CD4-positive, alpha-beta T cell treated with Interleukin-2 at 100 ng/mL for 4 hours (primary cell): ENCODE data around the gene COL18A1.
A peak's percentile ranks its signal among the peaks of the same experiment; 100 is the strongest.
"Not testable (repeated sequence)": the region's sequence is repeated elsewhere in the genome, so short reads cannot be mapped to it uniquely, and the experiment has no call there.

Experiments
- DNase-seq: peaks from one replicate; pipeline ENCODE4 v3.0.0-alpha.2; 2020; ENCODE audit warnings: low spot score

Gene COL18A1

DNA sequence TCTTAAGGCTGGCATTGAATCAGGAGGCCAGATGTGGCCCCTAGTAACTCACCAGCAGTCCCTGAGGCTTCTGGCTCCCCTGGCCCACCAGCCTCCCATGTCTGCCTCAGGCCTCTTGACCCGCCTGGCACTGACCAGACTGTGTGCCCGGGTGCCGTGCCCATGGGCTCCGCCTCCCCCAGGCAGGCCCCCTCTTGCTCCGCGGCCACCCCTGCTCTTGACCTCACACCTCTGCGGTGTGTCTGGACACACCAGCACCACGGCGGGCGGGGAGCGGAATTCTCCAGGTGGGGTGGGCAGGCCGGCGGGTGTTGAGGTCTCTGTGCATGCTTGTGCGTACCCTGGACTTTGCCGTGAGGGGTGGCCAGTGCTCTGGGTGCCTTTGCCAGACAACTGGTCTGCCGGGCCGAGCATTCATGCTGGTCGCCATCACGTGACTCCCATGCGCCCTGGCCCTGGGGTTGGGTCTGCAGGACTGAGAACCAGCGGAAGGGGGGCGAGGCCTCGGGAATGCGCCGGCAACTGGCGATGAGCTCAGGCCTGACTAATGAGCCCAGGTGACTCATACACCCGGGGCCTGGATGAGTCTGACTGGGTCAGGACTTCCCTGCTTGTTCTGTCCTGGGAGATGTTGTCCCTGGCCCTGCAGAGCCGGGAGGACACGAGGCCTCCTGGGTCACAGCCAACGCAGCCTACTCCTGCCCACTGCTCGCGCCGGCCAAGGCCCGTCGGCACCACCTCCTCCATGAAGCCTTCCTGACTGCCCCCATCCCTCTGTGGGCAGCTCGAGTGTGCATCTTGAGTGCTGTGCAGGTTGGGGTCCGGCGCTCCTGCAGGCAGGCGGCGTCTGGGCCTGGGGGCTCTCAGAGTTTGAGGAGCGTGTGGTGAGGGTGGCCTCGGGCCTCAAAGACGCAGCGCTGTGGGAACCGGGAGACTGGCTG is 22.6 kb downstream of the COL18A1 start:
- no peak for DNase-seq

DNA sequence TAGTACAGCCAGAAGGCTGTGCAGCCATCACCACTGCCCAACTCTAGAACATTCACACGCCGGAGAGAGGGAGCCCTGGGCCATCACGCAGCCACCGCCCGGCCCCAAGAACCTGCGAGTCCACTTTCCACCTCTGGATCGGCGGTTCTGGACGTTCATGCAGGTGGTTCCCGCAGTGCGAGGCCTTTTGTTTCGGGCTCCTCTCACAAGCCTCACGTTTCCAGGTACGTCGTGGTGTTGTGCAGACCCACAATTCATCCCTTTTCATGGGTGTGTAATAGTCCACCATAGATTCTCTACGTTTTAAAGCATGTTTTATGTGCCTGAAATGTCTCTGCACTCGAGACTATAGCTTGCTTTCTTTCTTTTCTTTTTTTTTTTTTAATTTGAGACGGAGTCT is 23.6 kb downstream of the COL18A1 start:
- no peak for DNase-seq

DNA sequence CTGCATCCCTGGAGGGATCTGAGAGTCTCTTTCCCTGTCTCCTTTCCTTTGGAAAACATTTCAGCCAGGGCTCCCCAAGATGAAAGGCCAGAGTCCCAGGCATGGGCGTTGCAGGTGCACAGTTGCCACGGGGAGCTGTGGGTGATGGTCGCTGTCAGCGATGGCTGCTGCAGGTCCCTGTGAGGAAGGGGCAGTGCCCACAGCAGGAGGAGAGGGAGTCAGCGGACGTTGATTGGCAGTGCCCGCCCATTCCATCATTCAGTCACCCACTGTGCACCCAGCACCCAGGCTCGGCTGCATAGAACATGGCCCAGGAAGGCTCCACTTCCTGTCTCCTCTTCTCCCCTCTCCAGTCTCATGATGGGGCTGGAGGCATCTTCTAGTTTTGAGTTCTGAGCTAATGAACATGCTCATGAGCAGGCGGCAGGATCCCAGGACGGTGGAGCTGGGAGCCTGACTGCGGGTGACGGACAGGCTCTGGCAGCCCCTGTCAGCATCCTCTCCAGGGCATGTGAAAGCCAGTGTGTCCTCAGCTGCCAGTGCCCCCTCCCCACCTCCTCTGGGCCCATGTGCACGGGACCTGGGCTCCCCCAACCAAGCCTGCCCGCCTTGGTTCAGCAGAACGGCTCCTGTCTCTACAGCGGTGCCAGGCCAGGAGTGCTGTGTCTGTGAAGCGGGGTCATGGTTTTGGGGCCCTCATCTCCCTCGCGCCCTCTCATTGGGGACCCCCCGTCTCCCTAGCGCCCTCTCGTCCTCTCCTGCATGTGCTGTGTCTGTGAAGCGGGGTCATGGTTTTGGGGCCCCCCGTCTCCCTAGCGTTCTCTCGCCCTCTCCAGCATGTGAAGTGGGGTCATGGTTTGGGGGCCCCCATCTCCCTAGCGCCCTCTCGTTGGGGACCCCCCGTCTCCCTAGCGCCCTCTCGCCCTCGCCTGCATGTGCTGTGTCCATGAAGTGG is 24.5 kb downstream of the COL18A1 start:
- DNase-seq: no peak

DNA sequence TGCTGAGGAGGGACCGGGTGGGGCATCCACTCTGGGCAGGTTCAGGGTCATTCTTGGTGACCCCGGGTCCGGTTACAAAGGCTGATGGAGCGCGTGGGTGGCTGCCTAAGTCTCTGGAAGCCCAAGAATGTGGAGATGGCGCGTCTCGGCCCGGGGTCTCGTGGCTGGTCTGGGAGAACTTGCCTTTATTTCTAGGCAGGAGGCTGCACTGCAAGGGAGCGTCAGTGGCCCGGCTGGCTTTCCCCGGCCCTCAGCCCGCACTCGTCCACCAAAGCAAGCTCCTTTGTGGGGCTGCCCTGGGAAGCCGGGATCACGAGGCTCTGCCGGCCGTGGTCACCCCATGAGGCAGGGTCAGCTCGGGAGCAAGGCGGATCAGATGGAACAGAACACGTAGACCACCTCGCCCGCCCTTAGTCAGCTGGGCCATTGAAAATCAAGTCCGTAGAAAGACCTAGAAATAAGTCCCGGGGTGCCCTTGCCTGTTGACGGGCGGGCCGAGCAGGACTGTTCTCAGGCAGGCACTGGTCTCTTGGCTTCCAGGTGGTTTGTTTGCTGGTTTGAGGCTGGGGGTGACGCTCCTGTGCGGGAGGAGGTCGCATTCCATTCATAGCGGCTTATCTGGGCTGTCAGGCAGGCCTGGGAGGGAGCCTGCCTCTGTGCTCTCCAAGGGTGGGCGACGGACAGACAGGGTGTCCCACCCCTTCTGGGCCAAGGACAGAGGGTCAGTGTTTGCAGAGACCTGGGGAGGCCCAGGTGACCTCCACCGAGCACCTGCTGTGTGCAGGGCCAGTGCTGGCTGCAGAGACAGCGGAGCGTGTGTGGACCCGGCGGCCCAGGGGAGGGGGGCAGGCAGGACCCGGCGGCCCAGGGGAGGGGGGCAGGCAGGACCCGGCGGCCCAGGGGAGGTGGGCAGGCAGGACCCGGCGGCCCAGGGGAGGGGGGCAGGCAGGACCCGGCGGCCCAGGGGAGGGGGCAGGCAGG is 25.8 kb downstream of the COL18A1 start:
- DNase-seq: no peak

DNA sequence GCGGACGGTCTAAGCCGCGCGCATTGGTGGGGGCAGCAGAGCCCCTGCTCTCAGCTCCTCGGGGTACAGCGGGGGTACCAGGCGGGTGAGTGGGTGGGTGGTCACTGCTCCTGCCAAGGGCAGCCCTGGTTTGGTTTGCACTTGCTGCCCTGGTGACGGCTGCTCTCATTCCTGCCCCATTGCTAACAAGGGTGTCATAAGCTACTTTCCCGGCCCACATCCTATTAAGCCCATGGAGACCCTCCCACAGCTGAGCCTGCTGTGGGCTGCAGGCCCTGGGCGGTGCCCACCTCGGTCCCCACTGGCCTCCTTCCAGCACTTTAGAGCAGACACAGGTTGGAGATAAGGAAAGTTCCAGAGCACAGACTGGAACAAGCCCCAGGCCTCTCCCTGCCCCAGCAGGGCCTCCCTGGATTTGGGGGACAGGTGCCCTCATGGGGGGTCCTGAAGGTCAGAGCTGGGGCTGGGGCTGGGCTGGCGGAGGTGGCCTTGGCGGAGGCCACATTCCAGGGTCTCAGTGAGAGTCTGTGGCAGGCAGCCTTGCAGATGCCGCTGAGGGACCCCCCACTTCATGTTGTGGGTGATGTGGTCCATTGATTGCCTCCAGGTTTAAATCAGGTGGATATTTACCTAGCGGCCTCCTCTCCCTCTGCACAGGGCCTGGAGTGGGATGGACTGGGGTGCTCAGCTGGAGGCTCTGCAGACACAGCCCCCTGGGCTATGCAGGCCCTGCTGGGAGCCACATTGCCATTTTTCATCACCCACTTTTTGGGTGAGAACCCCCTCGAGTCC is 27.0 kb downstream of the COL18A1 start:
- DNase-seq: no peak

DNA sequence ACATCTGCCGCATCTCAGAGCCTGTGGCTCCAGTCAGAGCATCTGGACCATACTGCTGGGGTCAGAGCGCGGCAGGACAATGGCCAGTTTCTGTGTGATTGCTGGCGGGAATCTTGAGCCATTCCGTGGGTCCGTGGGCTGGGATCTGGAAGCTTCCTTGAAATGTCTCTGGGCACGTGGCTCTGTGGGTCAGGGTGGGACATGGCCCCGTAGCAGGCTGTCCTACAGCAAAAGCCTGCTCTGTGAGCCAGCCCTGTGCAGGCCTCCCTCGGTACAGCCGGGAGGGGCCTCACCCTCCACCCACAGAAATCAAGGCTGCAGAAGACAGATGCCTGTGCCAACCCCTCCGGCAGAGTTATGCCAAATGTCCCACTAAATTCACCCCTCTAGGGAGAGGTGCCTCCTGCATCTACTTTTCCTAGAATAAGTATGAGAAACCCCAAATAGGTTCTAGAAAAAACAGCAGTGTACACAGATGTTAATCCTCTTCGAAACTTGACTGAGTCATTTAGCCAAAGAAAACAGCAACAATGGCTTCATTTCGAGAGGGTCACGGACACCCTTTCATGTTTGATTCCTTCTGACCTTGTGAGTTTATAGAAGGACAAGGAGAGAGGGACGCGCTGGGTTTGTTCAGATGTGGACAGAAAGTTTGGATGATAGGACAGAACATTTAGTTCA is 27.8 kb downstream of the COL18A1 start:
- no peak for DNase-seq

DNA sequence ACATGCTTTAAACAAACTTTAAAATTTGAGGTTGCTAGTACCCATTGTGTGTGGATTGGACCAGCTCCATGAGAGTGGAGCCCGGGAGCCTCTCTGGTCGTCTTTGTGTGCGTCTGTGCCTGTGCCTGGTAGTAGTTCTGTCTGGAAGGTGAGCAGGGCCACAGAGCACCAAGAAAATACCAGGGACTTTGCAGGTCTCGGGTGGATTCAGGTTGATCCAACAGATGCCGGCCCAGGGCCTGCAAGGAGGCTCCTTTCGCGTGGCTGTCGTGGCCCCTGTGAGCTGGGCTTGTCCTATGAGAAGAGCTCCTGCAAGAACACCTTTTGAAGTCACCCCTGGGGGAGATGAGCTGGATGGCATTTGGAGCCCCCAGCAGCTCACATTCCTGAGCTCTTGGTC is 28.3 kb downstream of the COL18A1 start:
- DNase-seq: no peak

DNA sequence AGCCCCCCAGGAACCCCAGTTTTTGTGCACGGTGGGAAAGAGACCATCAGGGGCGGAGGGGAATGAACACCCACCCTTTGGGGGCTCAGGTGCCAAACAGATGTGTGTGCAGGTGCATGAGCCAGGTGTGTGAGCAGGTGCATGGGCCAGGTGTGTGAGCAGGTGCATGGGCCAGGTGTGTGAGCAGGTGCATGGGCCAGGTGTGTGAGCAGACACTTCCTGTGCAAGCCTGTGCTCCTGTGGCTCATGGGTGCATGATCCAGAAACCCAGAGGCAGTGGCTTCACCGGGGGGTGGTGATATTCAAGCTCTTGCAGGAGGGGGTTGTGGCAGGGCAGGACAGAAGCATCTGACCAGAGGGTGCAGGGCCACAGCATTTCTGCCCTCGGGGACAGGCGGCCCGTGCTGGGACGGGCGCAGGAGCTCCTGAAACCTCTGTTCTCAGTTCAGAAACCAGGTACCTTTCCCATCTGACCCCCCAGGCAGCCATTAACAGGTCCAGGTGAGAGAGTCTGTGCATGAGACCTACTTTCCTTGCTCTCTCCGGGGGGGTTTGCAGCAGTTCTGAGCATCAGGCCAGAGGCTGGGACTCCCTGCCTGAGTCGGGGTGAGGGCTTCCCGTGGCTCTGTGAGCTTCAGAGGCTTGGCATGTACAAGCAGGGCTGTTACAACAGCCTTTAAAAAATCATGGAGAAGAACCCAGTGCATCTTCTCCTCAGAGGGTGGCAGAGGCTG is 29.1 kb downstream of the COL18A1 start:
- DNase-seq: no peak

DNA sequence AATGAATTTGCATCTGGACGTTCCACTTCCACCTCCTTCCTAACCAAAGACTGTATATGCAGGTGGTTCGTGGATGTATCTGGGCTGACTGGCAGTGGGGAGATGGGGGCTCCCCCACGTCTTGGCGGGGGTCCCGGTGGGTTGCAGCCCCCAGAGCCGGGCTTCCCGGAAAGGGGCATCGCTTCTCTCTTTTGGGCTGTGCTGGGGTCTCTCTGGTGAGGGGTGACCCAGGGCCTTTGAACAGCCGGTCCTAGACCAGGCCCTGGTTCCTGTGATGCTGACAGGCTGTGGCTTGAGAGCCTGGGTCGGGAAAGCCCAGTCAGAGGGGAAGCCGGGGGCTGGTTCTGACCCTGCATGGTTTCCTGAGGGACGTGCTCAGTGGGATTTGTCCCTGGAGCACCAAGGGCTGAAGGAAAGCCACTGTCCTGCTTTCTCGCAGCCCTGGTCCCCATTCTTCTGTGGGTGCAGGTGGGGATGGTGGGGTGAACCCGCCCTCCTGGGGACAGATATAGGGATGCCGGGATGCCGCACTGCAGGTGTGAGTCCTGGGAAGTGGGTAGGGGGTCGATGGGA is 29.8 kb downstream of the COL18A1 start:
- no peak for DNase-seq

DNA sequence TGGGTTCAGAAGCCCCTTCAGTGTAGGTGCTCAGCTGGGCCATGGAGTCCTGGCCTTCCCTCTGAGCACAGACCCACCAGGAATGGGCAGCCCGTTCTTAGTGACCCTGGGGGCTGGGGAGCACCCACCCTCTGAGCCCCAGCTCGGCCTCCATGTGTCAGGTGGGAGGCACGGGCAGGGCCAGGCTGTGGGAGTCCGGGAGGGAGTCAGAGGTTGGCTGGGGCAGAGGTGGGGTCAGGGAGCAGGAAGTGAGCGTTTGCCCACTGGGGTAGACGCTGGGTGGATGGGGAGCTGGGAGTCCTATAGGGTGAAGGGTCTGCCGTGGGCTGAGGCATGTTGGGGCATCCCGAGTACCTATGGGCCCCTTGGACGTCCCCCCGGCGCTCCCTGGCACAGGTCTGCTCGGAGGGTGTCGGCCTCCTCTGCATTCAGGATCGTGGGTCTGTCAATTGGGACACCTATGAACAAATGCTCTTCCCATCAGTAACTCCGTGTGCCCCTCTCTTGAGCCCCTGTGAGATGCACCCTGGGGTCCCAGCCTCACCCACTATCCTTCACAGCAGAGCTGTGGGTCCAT is 30.5 kb downstream of the COL18A1 start:
- DNase-seq: no peak

DNA sequence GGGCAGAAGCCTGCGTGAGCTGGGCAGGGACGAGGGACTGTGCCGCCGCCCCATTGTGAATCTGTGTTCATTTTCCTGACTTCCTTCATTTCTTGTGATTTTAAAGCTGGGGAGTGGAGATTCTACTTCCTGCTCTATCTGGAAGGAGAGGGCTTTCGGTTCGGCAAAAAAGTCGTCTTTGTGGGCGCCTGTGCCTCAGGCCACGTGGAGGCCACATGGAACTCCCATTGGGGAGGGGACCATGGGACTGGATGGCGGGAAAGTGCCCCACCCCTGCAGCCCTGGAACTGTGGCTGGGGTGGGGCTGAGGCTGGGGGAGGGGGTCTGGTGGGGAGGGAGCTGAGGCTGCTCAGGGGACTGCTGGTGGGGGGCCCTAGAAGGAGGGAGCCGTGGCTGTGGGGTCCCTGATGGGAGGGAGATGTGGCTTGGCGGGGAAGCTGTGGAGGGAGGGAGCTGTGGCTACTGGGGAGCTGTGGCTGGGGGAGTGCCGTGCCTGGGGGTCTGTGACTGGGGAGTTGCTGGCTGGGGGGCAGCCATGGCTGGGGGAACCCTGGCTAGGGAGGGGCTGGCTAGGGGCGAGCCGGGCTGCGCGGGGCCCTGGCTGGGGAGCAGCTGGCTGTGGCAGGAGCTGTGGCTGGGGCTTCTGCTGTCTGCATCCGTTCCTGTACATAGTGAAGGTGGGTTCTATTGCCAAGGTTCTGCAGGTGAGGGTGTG is 31.5 kb downstream of the COL18A1 start:
- no peak for DNase-seq

DNA sequence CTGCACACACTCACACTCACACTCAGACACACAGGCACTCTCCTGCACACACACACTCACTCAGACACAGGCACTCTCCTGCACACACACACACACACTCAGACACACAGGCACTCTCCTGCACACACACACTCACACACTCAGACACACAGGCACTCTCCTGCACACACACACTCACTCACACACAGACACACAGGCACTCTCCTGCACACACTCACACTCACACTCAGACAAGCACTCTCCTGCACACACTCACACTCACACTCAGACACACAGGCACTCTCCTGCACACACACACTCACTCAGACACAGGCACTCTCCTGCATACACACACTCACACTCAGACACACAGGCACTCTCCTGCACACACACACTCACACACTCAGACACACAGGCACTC is 32.9 kb downstream of the COL18A1 start:
- DNase-seq: not testable (repeated sequence)

DNA sequence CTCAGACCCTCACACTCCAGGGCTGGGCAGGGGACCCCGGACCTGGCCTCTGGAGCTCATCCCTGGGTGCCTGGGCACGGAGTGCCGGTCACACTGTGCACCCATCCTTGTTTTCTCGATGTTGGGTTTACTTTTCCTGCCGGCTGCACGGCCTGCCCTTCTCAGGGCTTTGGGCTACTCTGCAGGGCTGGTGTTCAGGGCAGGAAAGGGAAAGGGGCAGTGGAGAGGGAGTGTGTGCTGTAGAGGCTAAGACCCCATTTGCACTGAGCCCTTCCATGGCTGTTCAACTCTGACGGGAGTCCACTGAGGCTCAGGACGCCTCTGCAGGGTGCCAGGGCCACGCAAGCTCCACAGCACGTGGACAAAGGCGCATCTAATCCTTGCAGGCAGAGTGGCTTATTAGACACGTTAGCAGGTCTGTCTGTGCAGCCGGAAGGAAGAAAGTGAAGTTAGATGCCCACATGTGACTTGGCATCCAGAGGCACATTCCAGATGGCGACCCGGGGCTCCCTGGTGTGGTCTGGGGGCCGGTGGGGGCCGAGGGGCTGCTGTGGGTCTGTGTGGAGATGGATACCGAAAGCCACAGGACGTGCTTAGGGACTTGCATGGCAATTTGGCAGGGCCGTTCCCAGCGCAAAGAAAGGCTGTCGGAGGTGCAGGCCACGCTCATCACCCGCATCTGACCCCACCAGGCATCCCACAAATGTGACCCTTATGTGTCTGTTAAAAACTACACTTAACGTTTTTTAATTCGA is 33.6 kb downstream of the COL18A1 start:
- DNase-seq: no peak

DNA sequence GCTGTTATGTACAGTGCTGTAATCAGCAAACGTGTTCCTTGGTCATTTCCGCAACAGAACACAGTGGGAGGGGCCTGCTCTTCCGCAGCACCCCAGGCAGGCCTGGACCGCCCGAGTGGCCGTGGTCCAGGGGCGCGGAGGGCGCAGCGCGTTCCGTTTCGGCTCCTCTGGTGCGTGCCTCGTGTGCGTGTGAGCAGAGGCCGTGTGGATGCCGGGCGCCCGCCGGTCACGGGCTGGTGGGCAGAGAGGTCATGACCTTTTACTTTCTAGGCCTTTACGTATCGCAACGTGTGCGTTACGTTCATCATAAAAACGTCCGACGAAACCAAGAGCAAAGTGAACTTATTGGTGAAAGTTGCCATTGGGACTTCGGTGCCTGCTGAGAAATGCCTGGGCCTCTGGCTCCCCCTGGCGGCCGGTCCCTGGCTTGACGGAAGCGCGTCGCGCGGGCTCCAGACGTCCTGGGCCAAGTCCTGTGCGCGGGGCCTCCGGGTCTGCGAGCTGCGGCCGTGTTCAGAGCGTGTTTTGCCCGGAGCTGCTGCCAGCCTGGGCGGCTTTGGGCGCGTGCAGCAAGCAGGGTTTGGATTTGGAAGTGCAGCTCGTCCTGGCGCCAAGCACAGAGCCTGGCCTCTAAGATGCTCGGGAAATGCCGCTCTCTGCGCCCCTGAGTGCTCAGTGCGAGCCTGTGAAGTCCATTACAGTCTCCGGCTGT is 34.4 kb downstream of the COL18A1 start:
- peak; percentile 83 for DNase-seq

DNA sequence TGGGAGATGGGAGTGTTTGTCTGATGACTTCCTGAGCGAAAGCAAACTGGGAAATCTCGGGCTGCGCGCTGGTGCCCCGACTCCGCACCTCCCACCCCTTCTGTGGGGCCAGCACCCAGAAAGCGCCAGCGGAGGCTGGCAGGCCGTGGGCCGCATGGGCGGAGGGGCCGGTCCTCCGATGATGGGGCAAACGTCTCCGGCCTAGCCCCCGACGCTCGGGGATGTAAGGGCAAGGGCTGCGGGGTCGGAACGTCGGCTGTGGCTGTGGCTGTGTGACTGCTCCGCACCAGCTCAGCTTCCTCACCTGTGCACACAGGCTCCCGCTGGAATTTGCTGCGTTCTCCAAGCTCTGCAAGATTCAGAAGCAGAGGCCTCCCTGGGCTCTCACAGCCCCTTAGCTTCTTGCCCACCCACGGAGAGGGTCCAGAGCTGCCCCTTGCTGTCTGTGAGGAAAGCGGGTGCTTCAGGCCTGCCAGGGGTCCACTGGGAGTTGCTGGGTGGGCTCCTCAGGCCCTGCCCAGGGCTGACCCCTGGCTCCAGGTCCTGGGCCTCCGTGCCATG is 35.0 kb downstream of the COL18A1 start:
- no peak for DNase-seq

DNA sequence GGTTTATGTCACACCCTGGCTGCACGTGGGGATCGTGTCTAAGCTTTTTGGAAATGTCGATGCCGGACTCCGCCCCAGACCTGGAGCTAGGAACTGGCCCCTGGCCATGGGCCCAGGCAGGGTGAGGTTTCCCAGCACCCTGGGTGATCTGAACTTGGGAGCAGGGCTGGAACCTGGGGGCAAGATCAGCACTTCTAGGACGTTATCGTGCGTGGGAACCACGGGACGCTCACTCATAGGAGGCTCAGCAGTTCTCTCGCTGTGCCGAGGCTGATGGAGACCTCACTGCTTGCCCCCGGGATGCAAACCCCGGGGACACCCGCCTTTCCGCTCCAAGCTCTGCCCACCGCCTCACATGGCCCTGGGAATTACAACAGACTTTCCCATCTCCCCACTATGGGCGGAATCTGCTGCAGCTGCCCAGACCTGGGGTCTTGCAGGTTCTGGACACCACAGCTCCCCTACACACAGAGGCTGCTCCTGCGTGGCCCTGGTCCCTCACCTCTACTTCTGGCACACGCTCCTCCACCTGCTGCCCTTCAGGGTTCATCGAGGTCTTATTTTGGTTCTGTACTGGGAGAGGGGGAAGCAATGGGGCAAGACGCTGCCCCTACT is 35.9 kb downstream of the COL18A1 start:
- no peak for DNase-seq
